Activated CD8-positive, alpha-beta T cell treated with anti-CD3 and anti-CD28 coated beads, Interleukin-2, amount 10 ng/mL, durations not matched to agents 7 days and 5 days (primary cell): ENCODE results near the gene RASL12. TPM values are rescaled to one million over a fixed set of nuclear protein-coding genes. Genes with fewer than 3 reads are reported as not detected.

ENCODE experiments used
- ATAC-seq: fragments of 150-1000 bp; cut with Tn5 transposase; one replicate; pipeline ENCODE4 v1.10.0; 2021; ENCODE audit warnings: moderate library complexity
- CTCF ChIA-PET: fragments of 350-600 bp; sonication (Branson Sonifier 250); formaldehyde crosslinking; loops from one replicate; lab custom pipeline; 2021; ENCODE audit warnings: antibody characterized with exemption; lab: Charles Lee
- POLR2A ChIA-PET: fragments of 350-600 bp; sonication (Branson Sonifier 250); formaldehyde crosslinking; loops from one replicate; lab custom pipeline; 2021; ENCODE audit warnings: antibody characterized with exemption; lab: Charles Lee
- DNase-seq: peaks from one replicate; pipeline ENCODE4 v3.0.0-alpha.2; 2020
- H3K27ac Mint-ChIP-seq: one replicate; pipeline ENCODE4 v1.8.0; 2021; ENCODE audit warnings: mild to moderate bottlenecking, mixed read lengths
- H3K27me3 Mint-ChIP-seq: one replicate; pipeline ENCODE4 v1.8.0; 2021; ENCODE audit warnings: low read depth, mixed read lengths
- H3K36me3 Mint-ChIP-seq: one replicate; pipeline ENCODE4 v1.8.0; 2021; ENCODE audit warnings: low read depth, mixed read lengths
- H3K4me1 Mint-ChIP-seq: one replicate; pipeline ENCODE4 v1.8.0; 2021; ENCODE audit warnings: low read depth, mixed read lengths
- H3K4me3 Mint-ChIP-seq: one replicate; pipeline ENCODE4 v1.8.0; 2021; ENCODE audit warnings: mild to moderate bottlenecking, mixed read lengths
- H3K9me3 Mint-ChIP-seq: one replicate; pipeline ENCODE4 v1.8.0; 2022; ENCODE audit warnings: mixed read lengths; ENCODE audit not compliant: insufficient read depth
- total RNA-seq, 2 experiments: library from RNA; stranded (reverse); gene quantifications; one replicate each; pipeline ENCODE4 v1.2.3, GENCODE V29; 2021

The RASL12 gene, protein sequence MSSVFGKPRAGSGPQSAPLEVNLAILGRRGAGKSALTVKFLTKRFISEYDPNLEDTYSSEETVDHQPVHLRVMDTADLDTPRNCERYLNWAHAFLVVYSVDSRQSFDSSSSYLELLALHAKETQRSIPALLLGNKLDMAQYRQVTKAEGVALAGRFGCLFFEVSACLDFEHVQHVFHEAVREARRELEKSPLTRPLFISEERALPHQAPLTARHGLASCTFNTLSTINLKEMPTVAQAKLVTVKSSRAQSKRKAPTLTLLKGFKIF
- not detected for total RNA-seq

DNA sequence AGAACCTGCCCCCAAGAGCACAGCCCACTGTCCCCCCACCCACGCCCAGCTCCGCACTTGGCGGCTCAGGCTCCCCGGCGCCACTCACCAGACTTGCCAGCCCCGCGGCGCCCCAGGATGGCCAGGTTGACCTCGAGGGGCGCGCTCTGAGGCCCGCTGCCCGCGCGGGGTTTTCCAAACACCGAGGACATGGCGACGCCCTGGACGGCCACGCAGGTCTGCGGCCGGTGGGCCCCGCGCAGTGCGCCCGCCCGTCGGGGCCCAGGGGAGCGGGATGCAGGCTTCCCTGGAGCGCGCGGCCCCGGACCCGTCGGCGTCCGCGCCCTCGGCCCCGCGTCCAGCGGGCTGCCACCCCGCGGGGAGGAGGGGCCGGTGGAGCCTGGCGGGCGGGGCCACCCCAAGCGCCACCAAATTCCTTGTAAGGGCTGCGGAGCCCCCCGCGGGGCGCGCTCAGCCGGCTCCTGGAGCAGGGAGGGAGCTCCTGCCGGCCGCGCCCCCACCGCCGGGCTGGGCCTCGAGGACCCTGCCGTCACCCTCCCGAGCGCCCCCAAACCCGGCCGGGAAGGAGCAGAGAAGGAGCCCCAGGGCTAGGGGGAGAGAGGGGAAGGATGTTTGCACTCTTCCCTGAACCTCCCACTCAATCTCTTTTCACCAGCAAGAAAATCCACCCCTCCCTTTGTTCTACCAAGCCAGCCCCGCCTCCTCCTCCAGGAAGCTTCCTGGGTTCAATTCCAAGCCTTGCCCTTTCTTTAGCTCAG lies at the start of gene RASL12:
RASL12 (minus strand) TSS at position 347 of the 758 bp plus-strand sequence; CDS start at position 191, 156 bp downstream.
- ATAC-seq (no peak), DNase-seq (no peak)
- POLR2A ChIA-PET, result no interaction called here
- Mint-ChIP-seq H3K9me3 (no peaks in the 10 kb centered on the region), H3K27ac (no peak within 1 kb of the TSS), H3K4me1 (peaks cover 2% of the 10 kb centered on the region), H3K27me3 (peaks cover 42% of the 10 kb centered on the region), H3K4me3 (no peak within 1 kb of the TSS), H3K36me3 (no peaks in the 10 kb centered on the region)
- CTCF ChIA-PET, result interaction anchor here (0.7 to 2.4 kb wide), 3 partner anchors 10 to 13 kb away, joined by 3 to 8 read pairs (median 6); no protein-coding TSS in a partner anchor

GRCh38 chr15:65115542-65115941 lies 47.8 kb upstream of the RASL12 start:
- H3K4me1 Mint-ChIP-seq, result peaks cover 7% of the 10 kb centered on the region
- DNase-seq (no peak), ATAC-seq (no peak)
- no peak overlapping the region for H3K27ac Mint-ChIP-seq
- ChIA-PET POLR2A (no interaction called here), CTCF (interaction anchor here (1.5 to 2.4 kb wide), 3 partner anchors 14 to 182 kb away, joined by 3 to 9 read pairs (median 4); no protein-coding TSS in a partner anchor)
- H3K4me3 Mint-ChIP-seq, result no peak overlapping the region
- H3K9me3 Mint-ChIP-seq, result no peaks in the 10 kb centered on the region
- peaks cover 47% of the 10 kb centered on the region for H3K36me3 Mint-ChIP-seq
- H3K27me3 Mint-ChIP-seq, result no peaks in the 10 kb centered on the region

DNA sequence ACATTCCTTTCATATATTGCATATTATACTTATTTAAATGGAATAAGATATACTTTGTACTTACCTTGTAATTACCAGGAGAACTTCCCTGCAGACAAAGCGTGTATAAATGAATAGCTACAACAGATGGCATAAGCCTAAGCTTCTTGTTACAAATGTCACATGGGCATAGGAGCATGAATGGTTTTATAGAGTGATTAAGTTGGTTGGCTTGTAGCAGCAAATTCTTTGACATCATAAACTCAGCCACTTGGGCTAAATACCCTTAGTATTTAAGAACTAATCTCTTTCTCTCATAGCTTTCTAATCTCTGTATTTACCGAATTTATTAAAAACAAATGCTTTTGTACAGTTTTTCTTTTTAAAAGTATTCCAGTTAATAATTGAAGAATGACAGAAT lies 47.3 kb upstream of the RASL12 start, which contains the start of gene UBAP1L:
UBAP1L (minus strand) TSS at position 115 of the 400 bp plus-strand sequence. CDS start 8,985 bp downstream, outside the sequence.
- Mint-ChIP-seq H3K4me1 (peaks cover 7% of the 10 kb centered on the region), H3K4me3 (no peak within 1 kb of the TSS), H3K9me3 (no peaks in the 10 kb centered on the region), H3K27ac (no peak within 1 kb of the TSS), H3K36me3 (peaks cover 47% of the 10 kb centered on the region), H3K27me3 (no peaks in the 10 kb centered on the region)
- DNase-seq, result no peak
- ChIA-PET POLR2A (no interaction called here), CTCF (interaction anchor here (0.7 to 2.4 kb wide), 5 partner anchors 14 to 304 kb away, joined by 3 to 9 read pairs (median 4); no protein-coding TSS in a partner anchor)
- ATAC-seq, result no peak

DNA sequence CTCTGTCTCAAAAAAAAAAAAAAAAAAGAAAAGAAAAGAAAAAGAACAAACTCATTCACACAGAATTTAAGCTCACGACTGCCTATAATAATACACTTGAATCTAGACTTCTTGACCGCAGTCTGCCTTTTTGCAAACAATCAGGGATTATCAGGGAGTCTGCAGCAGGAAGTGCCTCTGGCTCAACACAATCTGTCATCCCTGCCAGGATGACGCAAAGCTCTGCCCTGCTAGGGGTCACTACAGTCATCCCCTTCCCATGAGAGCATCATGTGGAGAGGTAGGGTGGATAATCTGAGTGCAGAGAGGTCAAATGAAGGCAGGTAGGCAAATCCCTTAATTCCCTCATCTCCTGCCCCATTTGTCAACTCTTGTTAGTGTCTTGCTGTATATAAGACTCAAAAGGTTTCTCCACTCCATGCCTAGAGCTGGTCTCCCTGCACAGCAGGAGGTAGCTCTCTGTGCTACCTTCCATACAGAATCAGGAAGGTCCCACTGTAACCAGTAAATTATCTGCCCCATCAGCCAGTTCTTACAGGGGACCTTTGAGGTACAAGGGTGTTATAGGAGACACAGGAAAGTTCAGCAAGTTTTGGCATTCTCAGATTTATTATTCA lies 43.0 kb upstream of the RASL12 start:
- ChIA-PET POLR2A (no interaction called here), CTCF (no interaction called here)
- DNase-seq (no peak), ATAC-seq (no peak)
- no peak overlapping the region for H3K4me3 Mint-ChIP-seq
- no peaks in the 10 kb centered on the region for H3K27me3 Mint-ChIP-seq
- H3K9me3 Mint-ChIP-seq, result no peaks in the 10 kb centered on the region
- peaks cover 25% of the 10 kb centered on the region for H3K36me3 Mint-ChIP-seq
- no peak overlapping the region for H3K27ac Mint-ChIP-seq
- no peaks in the 10 kb centered on the region for H3K4me1 Mint-ChIP-seq

DNA sequence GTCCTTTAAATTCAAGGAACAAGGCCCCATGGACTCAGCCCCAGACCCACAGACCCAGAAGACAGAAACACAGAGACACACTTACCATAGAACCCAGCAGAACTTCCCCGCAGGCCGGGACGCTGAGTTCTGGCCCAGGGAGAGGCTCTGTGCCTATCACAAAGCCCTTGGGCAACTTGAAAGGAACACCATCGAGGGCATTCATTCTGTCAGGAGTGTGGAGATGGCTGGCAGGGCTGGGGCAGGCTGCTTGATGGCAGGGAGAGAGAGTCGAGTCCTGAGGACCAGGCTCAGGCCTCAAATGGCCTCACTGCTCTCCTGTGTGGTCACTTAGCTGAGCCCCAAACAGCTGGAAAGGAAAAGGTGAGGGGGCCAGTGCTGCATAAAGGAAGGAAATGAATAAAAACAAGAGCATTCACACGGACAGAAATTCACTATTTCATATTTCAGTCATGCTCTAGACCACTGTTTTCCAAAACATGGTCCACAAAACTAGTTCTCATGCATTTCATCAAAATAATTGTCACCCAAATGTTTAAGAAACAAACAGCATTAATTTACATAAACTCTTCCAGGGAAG lies 38.3 kb upstream of the RASL12 start:
- Mint-ChIP-seq H3K4me1 (no peaks in the 10 kb centered on the region), H3K27ac (no peak overlapping the region), H3K27me3 (no peaks in the 10 kb centered on the region), H3K36me3 (peaks cover 16% of the 10 kb centered on the region), H3K4me3 (no peak overlapping the region), H3K9me3 (no peaks in the 10 kb centered on the region)
- no peak for DNase-seq
- ChIA-PET POLR2A (no interaction called here), CTCF (interaction anchor here (1.0 kb wide), 1 partner anchor 8 kb away, joined by 3 read pairs; no protein-coding TSS in a partner anchor)
- no peak for ATAC-seq

DNA sequence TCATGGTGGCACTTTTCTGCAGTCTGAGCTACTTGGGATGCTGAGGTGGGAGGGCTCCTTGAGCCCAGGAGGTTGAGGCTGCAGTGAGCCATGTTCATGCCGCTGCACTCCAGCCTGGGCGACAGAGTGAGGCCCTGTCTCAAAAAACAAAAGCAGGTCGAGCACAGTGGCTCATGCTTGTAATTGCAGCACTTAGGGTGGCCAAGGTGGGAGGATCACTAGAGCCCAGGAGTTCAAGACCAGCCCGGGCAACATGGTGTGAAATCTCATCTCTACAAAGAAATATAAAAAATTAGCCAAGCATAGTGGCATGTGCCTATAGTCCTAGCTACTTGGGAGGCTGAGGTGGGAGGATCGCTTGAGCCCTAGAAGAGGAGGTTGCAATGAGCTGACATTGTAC lies 37.2 kb upstream of the RASL12 start:
- DNase-seq (no peak), ATAC-seq (no peak)
- H3K36me3 Mint-ChIP-seq, result peaks cover 12% of the 10 kb centered on the region
- no peak overlapping the region for H3K27ac Mint-ChIP-seq
- H3K4me1 Mint-ChIP-seq, result no peaks in the 10 kb centered on the region
- no peaks in the 10 kb centered on the region for H3K27me3 Mint-ChIP-seq
- POLR2A ChIA-PET, result no interaction called here
- H3K4me3 Mint-ChIP-seq, result no peak overlapping the region
- CTCF ChIA-PET, result interaction anchor here (1.7 kb wide), 1 partner anchor 19 kb away, joined by 4 read pairs; no protein-coding TSS in a partner anchor
- no peaks in the 10 kb centered on the region for H3K9me3 Mint-ChIP-seq

DNA sequence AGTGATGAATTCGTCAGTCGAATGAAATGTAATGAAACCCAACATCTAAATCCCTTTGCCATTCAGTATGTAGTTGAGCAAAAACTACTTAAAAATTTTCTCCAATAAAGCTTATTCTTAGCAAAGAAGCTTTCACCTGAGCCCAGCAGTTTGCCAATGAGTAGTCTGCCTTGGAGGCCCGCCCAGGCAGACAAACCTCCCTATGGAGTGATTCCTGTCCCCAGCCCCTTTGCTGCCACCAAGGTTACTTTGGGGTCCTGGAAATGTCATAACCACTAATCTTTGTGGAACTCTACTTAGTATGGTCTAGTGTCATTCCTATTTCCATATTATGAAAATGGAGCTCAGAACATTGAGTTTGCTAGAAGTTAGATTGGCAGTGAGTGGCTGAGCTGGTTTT lies 35.1 kb upstream of the RASL12 start:
- Mint-ChIP-seq H3K4me1 (no peaks in the 10 kb centered on the region), H3K36me3 (peaks cover 20% of the 10 kb centered on the region), H3K27me3 (no peaks in the 10 kb centered on the region), H3K4me3 (no peak overlapping the region), H3K27ac (no peak overlapping the region), H3K9me3 (no peaks in the 10 kb centered on the region)
- ATAC-seq (no peak), DNase-seq (no peak)
- ChIA-PET POLR2A (no interaction called here), CTCF (interaction anchor here (1.0 to 1.6 kb wide), 5 partner anchors 48 to 282 kb away, joined by 3 to 4 read pairs (median 3); no protein-coding TSS in a partner anchor)

GRCh38 chr15:65101891-65102708 lies 34.3 kb upstream of the RASL12 start:
- H3K9me3 Mint-ChIP-seq, result no peaks in the 10 kb centered on the region
- no peak overlapping the region for H3K4me3 Mint-ChIP-seq
- H3K4me1 Mint-ChIP-seq, result no peaks in the 10 kb centered on the region
- ChIA-PET POLR2A (interaction anchor here (0.6 kb wide), 1 partner anchor 370 kb away, joined by 3 read pairs; no protein-coding TSS in a partner anchor), CTCF (interaction anchor here (0.7 to 1.8 kb wide), 25 partner anchors 11 to 375 kb away, joined by 3 to 11 read pairs (median 4); partner anchors contain the start of gene UBAP1L)
- H3K27ac Mint-ChIP-seq, result no peak overlapping the region
- H3K27me3 Mint-ChIP-seq, result no peaks in the 10 kb centered on the region
- no peak for DNase-seq
- ATAC-seq, result no peak
- H3K36me3 Mint-ChIP-seq, result peaks cover 20% of the 10 kb centered on the region

DNA sequence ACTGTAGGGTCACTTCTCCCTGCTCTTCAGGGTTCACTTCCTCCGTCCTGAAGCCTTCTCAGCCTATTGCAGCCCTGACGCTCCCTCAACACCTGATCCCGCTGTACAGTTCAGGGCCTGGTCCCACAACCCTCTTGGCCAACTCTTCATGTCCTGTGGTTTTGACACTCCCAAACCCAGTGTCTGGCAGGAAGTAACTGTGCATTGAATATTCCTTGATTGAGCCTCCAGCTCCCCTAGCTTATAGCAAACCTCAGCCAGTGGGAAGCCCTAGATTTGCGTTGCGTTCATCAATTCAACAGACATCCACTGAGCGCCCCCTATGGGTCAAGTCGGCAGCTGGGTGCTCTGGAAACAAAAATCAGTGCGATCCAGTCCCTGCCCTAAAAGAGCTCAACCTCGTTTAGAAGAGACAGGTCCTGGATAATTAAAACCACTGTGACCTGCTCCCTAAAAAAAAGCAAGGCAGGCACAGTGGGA lies 33.7 kb upstream of the RASL12 start:
- H3K27me3 Mint-ChIP-seq, result no peaks in the 10 kb centered on the region
- ATAC-seq (peak; percentile 47), DNase-seq (peak; percentile 64)
- no peaks in the 10 kb centered on the region for H3K4me1 Mint-ChIP-seq
- H3K9me3 Mint-ChIP-seq, result no peaks in the 10 kb centered on the region
- no peak overlapping the region for H3K4me3 Mint-ChIP-seq
- ChIA-PET POLR2A (interaction anchor here (0.6 kb wide), 1 partner anchor 371 kb away, joined by 3 read pairs; no protein-coding TSS in a partner anchor), CTCF (interaction anchor here (0.7 to 1.8 kb wide), 24 partner anchors 10 to 374 kb away, joined by 3 to 11 read pairs (median 4); partner anchors contain the start of gene UBAP1L)
- peak overlapping the region; percentile 14 for H3K27ac Mint-ChIP-seq
- peaks cover 20% of the 10 kb centered on the region for H3K36me3 Mint-ChIP-seq

GRCh38 chr15:65100442-65100841 lies 32.7 kb upstream of the RASL12 start:
- no peaks in the 10 kb centered on the region for H3K9me3 Mint-ChIP-seq
- CTCF ChIA-PET, result interaction anchor here (1.5 to 1.8 kb wide), 3 partner anchors 45 to 66 kb away, joined by 6 to 8 read pairs (median 6); no protein-coding TSS in a partner anchor

More at GRCh38 chr15:65100442-65100841, 32.7 kb upstream of the RASL12 start:
- DNase-seq (no peak), ATAC-seq (no peak)
- H3K36me3 Mint-ChIP-seq, result peaks cover 12% of the 10 kb centered on the region
- no peaks in the 10 kb centered on the region for H3K4me1 Mint-ChIP-seq
- no peaks in the 10 kb centered on the region for H3K27me3 Mint-ChIP-seq
- no peak overlapping the region for H3K27ac Mint-ChIP-seq
- H3K4me3 Mint-ChIP-seq, result no peak overlapping the region
- POLR2A ChIA-PET, result no interaction called here
